K562 (cell line): ENCODE results near the gene LRRC3C.

ENCODE experiments used
- ATF3 ChIP-seq, 2 experiments: fragments of 450-650 bp in 1 of 2; sonication (generic) in 1 of 2; formaldehyde crosslinking in 1 of 2; IDR thresholded peaks in 1 of 2; conservative IDR thresholded peaks in 1 of 2; 2 replicates each; pipeline versions ENCODE4 v1.6.1 to v1.8.1; 2016 to 2023; ENCODE audit warnings: mild to moderate bottlenecking in 2 of 2, moderate library complexity in 2 of 2, inconsistent platforms in 1 of 2, missing genetic modification reagents in 1 of 2
- CCAR2 ChIP-seq: fragments of 200-400 bp; formaldehyde crosslinking; IDR thresholded peaks from 2 replicates; pipeline ENCODE4 v1.6.1; 2017; ENCODE audit warnings: mild to moderate bottlenecking, low read depth, low read length
- CTCF ChIP-seq, 3 experiments: IDR thresholded peaks in 2 of 3; conservative IDR thresholded peaks in 1 of 3; 2 replicates each; pipeline ENCODE4 v1.5.1; 2011 to 2012; ENCODE audit warnings: low read length in 3 of 3, mild to moderate bottlenecking in 3 of 3, control low read depth in 2 of 3, improper control_type of control experiment in 1 of 3, inconsistent platforms in 1 of 3, low read depth in 1 of 3, mixed read lengths in 1 of 3, moderate library complexity in 1 of 3; ENCODE audit not compliant: insufficient read depth in 2 of 3
- E2F4 ChIP-seq: sonication (generic); formaldehyde crosslinking; IDR thresholded peaks from 2 replicates; pipeline ENCODE4 v1.8.0; 2022; ENCODE audit warnings: mild to moderate bottlenecking, low read depth, missing genetic modification reagents
- EZH2 ChIP-seq: IDR thresholded peaks from 2 replicates; pipeline ENCODE4 v1.6.1; 2012; ENCODE audit warnings: low read depth, mild to moderate bottlenecking, inconsistent platforms, low read length, borderline replicate concordance
- GMEB1 ChIP-seq: fragments of 250-450 bp; sonication (Bioruptor Pico); IDR thresholded peaks from 2 replicates; pipeline ENCODE4 v1.4.0; 2020; ENCODE audit warnings: mild to moderate bottlenecking
- MCM7 ChIP-seq, 2 experiments: fragments of 450-650 bp; IDR thresholded peaks; 2 replicates each; pipeline ENCODE4 v1.6.1; 2016 to 2018
- PHB ChIP-seq: fragments of 250-450 bp; sonication (Bioruptor Pico); IDR thresholded peaks from 2 replicates; pipeline ENCODE4 v1.5.0; 2021
- TAF15 ChIP-seq: fragments of 200-400 bp; formaldehyde crosslinking; IDR thresholded peaks from 2 replicates; pipeline ENCODE4 v1.6.1; 2017; ENCODE audit warnings: mild to moderate bottlenecking, low read depth, low read length, moderate library complexity
- ZNF354B ChIP-seq: fragments of 250-450 bp; sonication (Bioruptor Pico); IDR thresholded peaks from 2 replicates; pipeline ENCODE4 v1.4.0; 2020

- no peak for TF ChIP-seq MCM7 (IDR thresholded peaks at IDR 0.05)
- no peak for TF ChIP-seq TAF15
- TF ChIP-seq CTCF (IDR thresholded peaks at IDR 0.05 in 2 of 3, conservative IDR thresholded peaks at IDR 0.05 in 1 of 3; ENCODE audit: insufficient read depth in 2 of 3, low read depth in 1 of 3, low read length in 3 of 3), result no peak
- no peak for TF ChIP-seq ATF3 (IDR thresholded peaks at IDR 0.05)
- TF ChIP-seq ATF3 (CRISPR knock-in tag; conservative IDR thresholded peaks at IDR 0.05), result no peak
- TF ChIP-seq ZNF354B (CRISPR knock-in tag), result no peak
- TF ChIP-seq E2F4, result no peak
- no peak for TF ChIP-seq PHB (CRISPR knock-in tag)
- TF ChIP-seq GMEB1 (CRISPR knock-in tag), result no peak
- TF ChIP-seq CCAR2, result no peak
- TF ChIP-seq EZH2, result no peak
These were observed 8.3 kb upstream of the LRRC3C start for GRCh38 chr17:39919087-39919683.
